Measurements from ENCODE around the gene DNAJC7.
"Not testable (repeated sequence)": the region's sequence is repeated elsewhere in the genome, so short reads cannot be mapped to it uniquely, and the experiment has no call there.

The DNAJC7 gene

GRCh38 chr17:41939044-41939692 is 78.1 kb downstream of the DNAJC7 start:
- Histone ChIP-seq H3K27ac (ENCODE audit: low read length) (no peak overlapping the region), H3K27me3 (ENCODE audit: insufficient read depth, low read length) (no peaks in the 10 kb centered on the region), H3K9ac (ENCODE audit: low read depth, low read length) (no peak overlapping the region), H3K36me3 (ENCODE audit: insufficient read depth, low read depth, low read length) (peaks cover 3% of the 10 kb centered on the region; the same call in 1 of the 2 replicates), H3K4me3 (ENCODE audit: low read length) (no peak overlapping the region), H3K4me1 (ENCODE audit: insufficient read depth, low read length) (no peaks in the 10 kb centered on the region), H3K9me3 (ENCODE audit: insufficient read depth, low read depth, low read length) (no peaks in the 10 kb centered on the region)

- H3K27me3 ChIP-seq (ENCODE audit: insufficient read depth, low read length), result no peaks in the 10 kb centered on the region
- H3K4me1 ChIP-seq (ENCODE audit: insufficient read depth, low read length), result no peaks in the 10 kb centered on the region
- no peak overlapping the region for H3K27ac ChIP-seq (ENCODE audit: low read length)
- H3K4me3 ChIP-seq (ENCODE audit: low read length), result no peak overlapping the region
- no peak overlapping the region for H3K9ac ChIP-seq (ENCODE audit: low read depth, low read length)
- H3K9me3 ChIP-seq (ENCODE audit: insufficient read depth, low read depth, low read length), result no peaks in the 10 kb centered on the region
- H3K36me3 ChIP-seq (ENCODE audit: insufficient read depth, low read depth, low read length), result peaks cover 3% of the 10 kb centered on the region; the same call in 1 of the 2 replicates
Observed at GRCh38 chr17:41937970-41938954, 79.0 kb downstream of the DNAJC7 start.

GRCh38 chr17:41935641-41936040 is 81.6 kb downstream of the DNAJC7 start:
- H3K27ac ChIP-seq (ENCODE audit: low read length), result no peak overlapping the region
- no peaks in the 10 kb centered on the region for H3K9me3 ChIP-seq (ENCODE audit: insufficient read depth, low read depth, low read length)
- H3K4me1 ChIP-seq (ENCODE audit: insufficient read depth, low read length), result no peaks in the 10 kb centered on the region
- no peak overlapping the region for H3K9ac ChIP-seq (ENCODE audit: low read depth, low read length)
- H3K27me3 ChIP-seq (ENCODE audit: insufficient read depth, low read length), result no peaks in the 10 kb centered on the region
- H3K36me3 ChIP-seq (ENCODE audit: insufficient read depth, low read depth, low read length), result peaks cover 3% of the 10 kb centered on the region; the same call in 1 of the 2 replicates
- no peak overlapping the region for H3K4me3 ChIP-seq (ENCODE audit: low read length)

- Histone ChIP-seq H3K4me3 (ENCODE audit: low read length) (no peak overlapping the region), H3K36me3 (ENCODE audit: insufficient read depth, low read depth, low read length) (peaks cover 3% of the 10 kb centered on the region; the same call in 1 of the 2 replicates), H3K27ac (ENCODE audit: low read length) (no peak overlapping the region), H3K4me1 (ENCODE audit: insufficient read depth, low read length) (no peaks in the 10 kb centered on the region), H3K9ac (ENCODE audit: low read depth, low read length) (no peak overlapping the region), H3K27me3 (ENCODE audit: insufficient read depth, low read length) (no peaks in the 10 kb centered on the region), H3K9me3 (ENCODE audit: insufficient read depth, low read depth, low read length) (no peaks in the 10 kb centered on the region)
Observed at GRCh38 chr17:41932816-41933389, 84.3 kb downstream of the DNAJC7 start.

- H3K36me3 ChIP-seq (ENCODE audit: insufficient read depth, low read depth, low read length); H3K27ac ChIP-seq (ENCODE audit: low read length); H3K4me3 ChIP-seq (ENCODE audit: low read length); H3K27me3 ChIP-seq (ENCODE audit: insufficient read depth, low read length); H3K9ac ChIP-seq (ENCODE audit: low read depth, low read length); H3K4me1 ChIP-seq (ENCODE audit: insufficient read depth, low read length); H3K9me3 ChIP-seq (ENCODE audit: insufficient read depth, low read depth, low read length): not testable (repeated sequence)
Observed at GRCh38 chr17:41931715-41932114, 85.5 kb downstream of the DNAJC7 start.

GRCh38 chr17:41930833-41931156 is 86.4 kb downstream of the DNAJC7 start:
- not testable (repeated sequence) for H3K4me1 ChIP-seq (ENCODE audit: insufficient read depth, low read length); H3K27me3 ChIP-seq (ENCODE audit: insufficient read depth, low read length); H3K27ac ChIP-seq (ENCODE audit: low read length); H3K9me3 ChIP-seq (ENCODE audit: insufficient read depth, low read depth, low read length); H3K36me3 ChIP-seq (ENCODE audit: insufficient read depth, low read depth, low read length)
- Histone ChIP-seq H3K9ac (ENCODE audit: low read depth, low read length) (peak overlapping the region; percentile 42; the same call in 1 of the 2 replicates), H3K4me3 (ENCODE audit: low read length) (peak overlapping the region; percentile 90)

GRCh38 chr17:41930009-41930832 is 87.0 kb downstream of the DNAJC7 start, which contains the start of gene ODAD4:
TSS of gene ODAD4 (plus strand) at chr17:41930617. CDS start at chr17:41930724, 107 bp downstream.
- H3K4me3 ChIP-seq (ENCODE audit: low read length), result peak within 1 kb of the TSS; percentile 90
- no peak within 1 kb of the TSS for H3K27ac ChIP-seq (ENCODE audit: low read length)
- H3K9ac ChIP-seq (ENCODE audit: low read depth, low read length), result peak within 1 kb of the TSS; percentile 76; the same call in 1 of the 2 replicates
- H3K9me3 ChIP-seq (ENCODE audit: insufficient read depth, low read depth, low read length), result no peaks in the 10 kb centered on the region
- H3K36me3 ChIP-seq (ENCODE audit: insufficient read depth, low read depth, low read length), result no peaks in the 10 kb centered on the region
- no peaks in the 10 kb centered on the region for H3K27me3 ChIP-seq (ENCODE audit: insufficient read depth, low read length)
- H3K4me1 ChIP-seq (ENCODE audit: insufficient read depth, low read length), result no peaks in the 10 kb centered on the region

GRCh38 chr17:41928693-41929251 is 88.5 kb downstream of the DNAJC7 start:
- H3K9ac ChIP-seq (ENCODE audit: low read depth, low read length), result no peak overlapping the region; the same call in 1 of the 2 replicates
- no peaks in the 10 kb centered on the region for H3K27me3 ChIP-seq (ENCODE audit: insufficient read depth, low read length)
- H3K9me3 ChIP-seq (ENCODE audit: insufficient read depth, low read depth, low read length), result no peaks in the 10 kb centered on the region
- no peaks in the 10 kb centered on the region for H3K4me1 ChIP-seq (ENCODE audit: insufficient read depth, low read length)
- no peaks in the 10 kb centered on the region for H3K36me3 ChIP-seq (ENCODE audit: insufficient read depth, low read depth, low read length)
- no peak overlapping the region for H3K27ac ChIP-seq (ENCODE audit: low read length)
- H3K4me3 ChIP-seq (ENCODE audit: low read length), result no peak overlapping the region

Measured in iPS-20b (cell line).